ENCODE results near the gene TMEM175. TPM values are rescaled to one million over a fixed set of nuclear protein-coding genes. Genes with fewer than 3 reads are reported as not detected.

The TMEM175 gene
- total and polyA plus RNA-seq, 2 of the 13 experiments (the other 11 are each of a cell fraction or from before 2014, with no cell fraction given): 5.1 to 9.9 TPM

DNA sequence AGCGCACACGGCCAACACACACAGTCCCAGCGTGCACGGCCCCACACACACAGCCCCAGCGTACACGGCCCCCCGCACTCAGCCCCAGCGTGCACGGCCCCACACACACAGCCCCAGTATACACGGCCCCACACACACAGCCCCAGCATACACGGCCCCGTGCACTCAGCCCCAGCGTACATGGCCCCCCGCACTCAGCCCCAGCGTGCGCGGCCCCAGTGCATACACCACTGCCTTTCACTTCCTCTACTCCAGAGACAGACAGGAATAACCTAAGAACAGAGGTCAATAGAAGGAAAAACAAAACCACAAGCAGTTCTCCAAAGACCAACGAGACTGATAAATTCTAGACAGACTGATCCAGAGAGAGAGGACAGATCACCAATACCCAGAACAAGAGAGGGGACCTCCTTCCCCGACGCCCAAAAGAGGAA is 17.2 kb upstream of the TMEM175 start:
- CTCF ChIA-PET (ENCODE audit: low intra/inter-chr PET ratio, low total read pairs): no interaction called here
- no peaks in the 10 kb centered on the region for H3K4me1 ChIP-seq (ENCODE audit: insufficient read depth, low read length)
- in situ Hi-C loops (cut with HindIII; ENCODE audit: extremely low pct_ligation_motif_present, low pct_unique_long_range_greater_than_20kb): no loop called here

More for the DNA sequence above, 17.2 kb upstream of the TMEM175 start:
- ATAC-seq (no peak), DNase-seq (ENCODE audit: low spot score) (no peak), FAIRE-seq (no peak)
- POLR2A ChIA-PET: no interaction called here
- peaks cover 9 to 23% of the 10 kb centered on the region in 2 experiments; a peak in 4 of 5 replicates for H3K36me3 ChIP-seq (replicated peaks in 1 of 2; ENCODE audit: control insufficient read depth in 1 of 2, insufficient read depth in 2 of 2, low read length in 2 of 2)
- H2AFZ ChIP-seq (ENCODE audit: low read length): no peak overlapping the region
- BruUV-seq (replicated peaks): no TSS peak
- H3K27me3 ChIP-seq (ENCODE audit: control insufficient read depth in 1 of 2, insufficient read depth in 2 of 2, low read length in 2 of 2): no peaks in the 10 kb centered on the region
- no peaks in the 10 kb centered on the region for H4K20me1 ChIP-seq (ENCODE audit: insufficient read depth, low read length)
- H3K9me3 ChIP-seq (ENCODE audit: low read length): no peaks in the 10 kb centered on the region
- no peak overlapping the region for H3K27ac ChIP-seq (ENCODE audit: extremely low read length, insufficient read depth, low read length)
- H3K4me3 ChIP-seq (replicated peaks in 1 of 3; ENCODE audit: insufficient read depth in 1 of 3, low read depth in 2 of 3, low read length in 3 of 3): no peak overlapping the region
- WGBS (ENCODE audit: low lambda C conversion rate): 97% methylated on average over 20 of the region's 20 CpGs
- no peak overlapping the region for H3K4me2 ChIP-seq (ENCODE audit: low read depth, low read length)
- peaks cover 47% of the 10 kb centered on the region for H3K79me2 ChIP-seq (ENCODE audit: insufficient read depth, low read length)
- intact Hi-C loops (cut with micrococcal nuclease; ENCODE audit: unreplicated experiment): no loop called here
- TF ChIP-seq MBNL3 (CRISPR knock-in tag; conservative IDR thresholded peaks at IDR 0.05) (no peak), ZNF772 (CRISPR knock-in tag; IDR thresholded peaks at IDR 0.05) (no peak), ZNF7 (CRISPR knock-in tag; IDR thresholded peaks at IDR 0.05) (no peak), ZNF614 (CRISPR knock-in tag; IDR thresholded peaks at IDR 0.05; ENCODE audit: borderline replicate concordance) (no peak), STAG1 (CRISPR knock-in tag; IDR thresholded peaks at IDR 0.05) (no peak), ZSCAN9 (CRISPR knock-in tag; IDR thresholded peaks at IDR 0.05; ENCODE audit: borderline replicate concordance) (no peak)
- TF ChIP-seq, protein P1, sequence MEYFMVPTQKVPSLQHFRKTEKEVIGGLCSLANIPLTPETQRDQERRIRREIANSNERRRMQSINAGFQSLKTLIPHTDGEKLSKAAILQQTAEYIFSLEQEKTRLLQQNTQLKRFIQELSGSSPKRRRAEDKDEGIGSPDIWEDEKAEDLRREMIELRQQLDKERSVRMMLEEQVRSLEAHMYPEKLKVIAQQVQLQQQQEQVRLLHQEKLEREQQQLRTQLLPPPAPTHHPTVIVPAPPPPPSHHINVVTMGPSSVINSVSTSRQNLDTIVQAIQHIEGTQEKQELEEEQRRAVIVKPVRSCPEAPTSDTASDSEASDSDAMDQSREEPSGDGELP (IDR thresholded peaks at IDR 0.05; ENCODE audit: borderline replicate concordance, low read depth): no peak
- TF ChIP-seq, protein P2, sequence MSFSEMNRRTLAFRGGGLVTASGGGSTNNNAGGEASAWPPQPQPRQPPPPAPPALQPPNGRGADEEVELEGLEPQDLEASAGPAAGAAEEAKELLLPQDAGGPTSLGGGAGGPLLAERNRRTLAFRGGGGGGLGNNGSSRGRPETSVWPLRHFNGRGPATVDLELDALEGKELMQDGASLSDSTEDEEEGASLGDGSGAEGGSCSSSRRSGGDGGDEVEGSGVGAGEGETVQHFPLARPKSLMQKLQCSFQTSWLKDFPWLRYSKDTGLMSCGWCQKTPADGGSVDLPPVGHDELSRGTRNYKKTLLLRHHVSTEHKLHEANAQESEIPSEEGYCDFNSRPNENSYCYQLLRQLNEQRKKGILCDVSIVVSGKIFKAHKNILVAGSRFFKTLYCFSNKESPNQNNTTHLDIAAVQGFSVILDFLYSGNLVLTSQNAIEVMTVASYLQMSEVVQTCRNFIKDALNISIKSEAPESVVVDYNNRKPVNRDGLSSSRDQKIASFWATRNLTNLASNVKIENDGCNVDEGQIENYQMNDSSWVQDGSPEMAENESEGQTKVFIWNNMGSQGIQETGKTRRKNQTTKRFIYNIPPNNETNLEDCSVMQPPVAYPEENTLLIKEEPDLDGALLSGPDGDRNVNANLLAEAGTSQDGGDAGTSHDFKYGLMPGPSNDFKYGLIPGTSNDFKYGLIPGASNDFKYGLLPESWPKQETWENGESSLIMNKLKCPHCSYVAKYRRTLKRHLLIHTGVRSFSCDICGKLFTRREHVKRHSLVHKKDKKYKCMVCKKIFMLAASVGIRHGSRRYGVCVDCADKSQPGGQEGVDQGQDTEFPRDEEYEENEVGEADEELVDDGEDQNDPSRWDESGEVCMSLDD (CRISPR knock-in tag; IDR thresholded peaks at IDR 0.05; ENCODE audit: borderline replicate concordance): no peak
- H3K9ac ChIP-seq (ENCODE audit: insufficient read depth, low read depth, low read length): no peak overlapping the region

Measured in HepG2 (cell line).